Osteocyte (in vitro differentiated cells): ENCODE data around the gene FOXJ2. TPM values are rescaled to one million over a fixed set of nuclear protein-coding genes. Genes with fewer than 3 reads are reported as not detected.
"Not testable (repeated sequence)": the region's sequence is repeated elsewhere in the genome, so short reads cannot be mapped to it uniquely, and the experiment has no call there.

Experiments used
- DNase-seq: peaks from one replicate; pipeline ENCODE4 v3.0.0; 2021; ENCODE audit warnings: mixed read lengths; ENCODE audit not compliant: unreplicated experiment; ENCODE audit errors: extremely low spot score
- H3K27ac Mint-ChIP-seq: one replicate; pipeline ENCODE4 v1.8.0; 2021; ENCODE audit warnings: mild to moderate bottlenecking, mixed read lengths; ENCODE audit not compliant: unreplicated experiment
- H3K27me3 Mint-ChIP-seq: one replicate; pipeline ENCODE4 v1.8.0; 2021; ENCODE audit warnings: mixed read lengths; ENCODE audit not compliant: unreplicated experiment
- H3K36me3 Mint-ChIP-seq: one replicate; pipeline ENCODE4 v1.8.0; 2021; ENCODE audit warnings: mixed read lengths; ENCODE audit not compliant: unreplicated experiment
- H3K4me1 Mint-ChIP-seq: one replicate; pipeline ENCODE4 v1.8.0; 2021; ENCODE audit warnings: mixed read lengths; ENCODE audit not compliant: unreplicated experiment
- H3K4me3 Mint-ChIP-seq: one replicate; pipeline ENCODE4 v1.8.0; 2021; ENCODE audit warnings: mild to moderate bottlenecking, moderate library complexity, mixed read lengths; ENCODE audit not compliant: unreplicated experiment
- H3K9me3 Mint-ChIP-seq: one replicate; pipeline ENCODE4 v1.8.0; 2021; ENCODE audit warnings: mixed read lengths; ENCODE audit not compliant: unreplicated experiment
- total RNA-seq: library from RNA; stranded (reverse); gene quantifications from 2 replicates; pipeline ENCODE4 v1.2.1, GENCODE V29; 2021
- TF ChIP-seq, protein P1 (sequence below): fragments of 200-600 bp; sonication (generic); IDR thresholded peaks from 2 replicates; pipeline ENCODE4 v1.5.0; 2021; ENCODE audit warnings: antibody characterized with exemption, mild to moderate bottlenecking, moderate library complexity

FOXJ2 gene
- total RNA-seq, 1 donor from 2014 or later: 20.3 TPM

GRCh38 chr12:7989827-7990491 lies 42.6 kb upstream of the FOXJ2 start:
- no peak overlapping the region for H3K27ac Mint-ChIP-seq
- no peak overlapping the region for H3K4me3 Mint-ChIP-seq
- H3K4me1 Mint-ChIP-seq: peaks cover 6% of the 10 kb centered on the region
- H3K9me3 Mint-ChIP-seq: no peaks in the 10 kb centered on the region
- no peaks in the 10 kb centered on the region for H3K36me3 Mint-ChIP-seq
- TF ChIP-seq, protein P1, sequence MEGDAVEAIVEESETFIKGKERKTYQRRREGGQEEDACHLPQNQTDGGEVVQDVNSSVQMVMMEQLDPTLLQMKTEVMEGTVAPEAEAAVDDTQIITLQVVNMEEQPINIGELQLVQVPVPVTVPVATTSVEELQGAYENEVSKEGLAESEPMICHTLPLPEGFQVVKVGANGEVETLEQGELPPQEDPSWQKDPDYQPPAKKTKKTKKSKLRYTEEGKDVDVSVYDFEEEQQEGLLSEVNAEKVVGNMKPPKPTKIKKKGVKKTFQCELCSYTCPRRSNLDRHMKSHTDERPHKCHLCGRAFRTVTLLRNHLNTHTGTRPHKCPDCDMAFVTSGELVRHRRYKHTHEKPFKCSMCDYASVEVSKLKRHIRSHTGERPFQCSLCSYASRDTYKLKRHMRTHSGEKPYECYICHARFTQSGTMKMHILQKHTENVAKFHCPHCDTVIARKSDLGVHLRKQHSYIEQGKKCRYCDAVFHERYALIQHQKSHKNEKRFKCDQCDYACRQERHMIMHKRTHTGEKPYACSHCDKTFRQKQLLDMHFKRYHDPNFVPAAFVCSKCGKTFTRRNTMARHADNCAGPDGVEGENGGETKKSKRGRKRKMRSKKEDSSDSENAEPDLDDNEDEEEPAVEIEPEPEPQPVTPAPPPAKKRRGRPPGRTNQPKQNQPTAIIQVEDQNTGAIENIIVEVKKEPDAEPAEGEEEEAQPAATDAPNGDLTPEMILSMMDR: no peak
- no peaks in the 10 kb centered on the region for H3K27me3 Mint-ChIP-seq
- no peak for DNase-seq

DNA sequence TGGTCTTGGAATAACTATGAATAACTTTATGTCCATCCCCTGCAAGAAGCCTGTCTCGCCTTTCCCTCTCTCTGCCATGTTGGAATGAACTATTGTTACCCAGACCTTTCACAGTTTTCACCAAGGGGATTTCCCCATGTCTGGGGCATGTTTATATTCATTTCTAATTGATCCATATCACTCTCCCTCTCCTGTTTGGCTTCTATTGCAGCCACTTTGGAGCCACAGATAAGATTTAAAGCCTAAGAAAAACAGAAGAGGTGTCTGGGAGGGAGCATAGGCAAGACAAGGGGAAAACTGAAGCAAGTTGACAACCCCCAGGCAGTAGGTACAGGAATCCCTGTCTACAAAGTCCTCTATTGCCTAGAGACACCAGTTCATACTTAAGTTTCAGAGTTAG lies 41.0 kb upstream of the FOXJ2 start:
- Mint-ChIP-seq H3K4me3 (no peak overlapping the region), H3K27ac (no peak overlapping the region), H3K27me3 (no peaks in the 10 kb centered on the region), H3K4me1 (peaks cover 6% of the 10 kb centered on the region), H3K9me3 (no peaks in the 10 kb centered on the region), H3K36me3 (no peaks in the 10 kb centered on the region)
- no peak for DNase-seq
- TF ChIP-seq, protein P1: no peak

DNA sequence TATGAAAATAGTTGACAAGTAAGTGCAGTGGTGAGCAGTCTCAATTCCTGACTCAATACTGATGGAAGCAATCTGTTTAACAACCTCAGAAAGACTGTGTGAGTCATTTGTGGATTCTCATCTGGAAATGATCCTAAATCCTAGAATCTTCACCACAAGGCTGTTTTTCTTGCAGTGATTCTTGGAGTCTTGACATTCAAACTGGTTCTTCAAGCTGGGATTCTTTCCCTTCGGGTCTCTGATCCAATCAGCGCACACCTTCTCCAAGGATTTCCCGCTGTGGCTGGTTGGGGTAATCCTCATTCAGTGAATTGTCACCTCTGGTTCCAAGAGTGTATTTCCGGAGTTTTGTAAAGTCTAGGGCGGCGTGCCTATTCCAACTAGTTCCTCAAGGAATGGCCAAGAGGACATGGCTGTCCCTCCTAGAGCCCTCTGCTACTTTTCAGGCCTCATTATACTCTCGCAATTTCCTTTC lies 37.7 kb upstream of the FOXJ2 start:
- TF ChIP-seq, protein P1: no peak
- Mint-ChIP-seq H3K27ac (no peak overlapping the region), H3K36me3 (peaks cover 2% of the 10 kb centered on the region), H3K4me1 (peaks cover 3% of the 10 kb centered on the region), H3K27me3 (no peaks in the 10 kb centered on the region), H3K9me3 (peaks cover 3% of the 10 kb centered on the region), H3K4me3 (no peak overlapping the region)
- no peak for DNase-seq

- Mint-ChIP-seq H3K27me3 (no peaks in the 10 kb centered on the region), H3K36me3 (peaks cover 2% of the 10 kb centered on the region), H3K27ac (no peak overlapping the region), H3K4me1 (peaks cover 3% of the 10 kb centered on the region), H3K9me3 (peaks cover 3% of the 10 kb centered on the region), H3K4me3 (no peak overlapping the region)
- TF ChIP-seq, protein P1: peak; percentile 90
- DNase-seq: peak; percentile 89
Observed at GRCh38 chr12:7995266-7995963, 37.1 kb upstream of the FOXJ2 start.

DNA sequence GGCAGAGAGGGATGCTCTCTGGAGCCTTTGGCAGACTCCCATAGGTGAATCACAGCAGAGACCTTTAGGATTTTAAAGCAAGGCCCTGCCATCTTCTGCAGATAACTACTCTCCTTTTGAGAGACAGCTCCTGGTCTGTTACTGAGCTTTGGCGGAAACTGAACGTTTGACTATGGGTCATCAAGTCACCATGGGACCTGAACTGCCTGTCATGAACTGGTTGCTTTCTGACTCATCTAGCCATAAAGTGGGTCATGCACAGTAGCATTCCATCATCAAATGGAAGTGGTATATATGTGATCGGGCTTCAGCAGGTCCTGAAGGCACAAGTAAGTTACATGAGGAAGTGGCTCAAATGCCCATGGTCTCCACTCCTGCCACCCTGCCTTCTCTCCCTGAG lies 31.7 kb upstream of the FOXJ2 start:
- H3K27me3 Mint-ChIP-seq, H3K27ac Mint-ChIP-seq, DNase-seq, H3K36me3 Mint-ChIP-seq, H3K4me1 Mint-ChIP-seq, H3K4me3 Mint-ChIP-seq, H3K9me3 Mint-ChIP-seq: not testable (repeated sequence)

DNA sequence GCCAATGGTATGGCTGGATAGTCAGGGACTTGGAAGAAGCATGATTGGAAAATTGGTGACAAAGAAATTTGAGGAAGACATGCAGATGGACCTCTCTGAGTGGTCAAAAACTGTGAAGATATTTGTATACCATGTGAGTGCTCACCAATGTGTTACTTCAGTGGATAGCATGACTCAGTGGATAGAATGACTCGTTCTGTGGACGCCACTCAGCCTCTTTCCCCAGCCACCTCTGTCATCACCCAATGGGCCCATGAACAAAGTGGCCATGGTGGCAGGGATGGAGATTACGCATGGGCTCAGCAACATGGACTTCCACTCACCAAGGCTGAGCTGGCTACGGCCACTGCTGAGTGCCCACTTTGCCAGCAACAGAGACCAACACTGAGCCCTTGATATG lies 31.0 kb upstream of the FOXJ2 start:
- H3K27me3 Mint-ChIP-seq: peaks cover 11% of the 10 kb centered on the region
- H3K4me3 Mint-ChIP-seq, H3K9me3 Mint-ChIP-seq, H3K27ac Mint-ChIP-seq, H3K36me3 Mint-ChIP-seq, DNase-seq, H3K4me1 Mint-ChIP-seq: not testable (repeated sequence)

GRCh38 chr12:8004897-8005296 lies 27.6 kb upstream of the FOXJ2 start:
- H3K4me3 Mint-ChIP-seq, H3K4me1 Mint-ChIP-seq, H3K27ac Mint-ChIP-seq, H3K36me3 Mint-ChIP-seq, DNase-seq, H3K9me3 Mint-ChIP-seq: not testable (repeated sequence)
- H3K27me3 Mint-ChIP-seq: peaks cover 17% of the 10 kb centered on the region
